ENCODE results near the gene SUN1. TPM values are rescaled to one million over a fixed set of nuclear protein-coding genes. Genes with fewer than 3 reads are reported as not detected.

Gene SUN1
- total and polyA plus RNA-seq, 9 of the 15 experiments (the other 6 are each of a cell fraction or from before 2014, with no cell fraction given) = 36.8 to 132 (median 62.3) TPM

GRCh38 chr7:879093-879492, 46.8 kb downstream of the SUN1 start:
- TF ChIP-seq ELK3 (CRISPR knock-in tag; IDR thresholded peaks at IDR 0.05) = no peak
- peak; percentile 71 for TF ChIP-seq RBFOX2 (IDR thresholded peaks at IDR 0.05; ENCODE audit: low read depth, low read length)
- TF ChIP-seq POLR2G (IDR thresholded peaks at IDR 0.05; ENCODE audit: low read depth, low read length) = peak; percentile 43; the same call in 1 of the 2 replicates
- Histone ChIP-seq H3K4me1 (replicated peaks in 1 of 2; ENCODE audit: control insufficient read depth in 2 of 2, insufficient read depth in 2 of 2, low read length in 2 of 2) (peaks cover 25 to 51% of the 10 kb centered on the region in 2 experiments), H3K36me3 (ENCODE audit: control insufficient read depth, insufficient read depth, low read length) (peaks cover 53% of the 10 kb centered on the region; the same call in 2 of the 3 replicates), H3K9me3 (replicated peaks; ENCODE audit: control insufficient read depth, insufficient read depth, low read depth, low read length) (no peaks in the 10 kb centered on the region; the same call in 1 of the 2 replicates), H4K20me1 (replicated peaks; ENCODE audit: control insufficient read depth, insufficient read depth, low read length) (peaks cover 40% of the 10 kb centered on the region), H3K27me3 (ENCODE audit: control insufficient read depth in 2 of 2, insufficient read depth in 2 of 2, low read length in 2 of 2) (no peaks in the 10 kb centered on the region; a peak in 1 of 5 replicates), H3K79me2 (ENCODE audit: control insufficient read depth, insufficient read depth, low read length) (peaks cover 81% of the 10 kb centered on the region), H3K9ac (ENCODE audit: insufficient read depth in 1 of 2, low read depth in 2 of 2, low read length in 2 of 2) (peak overlapping the region in 1 of 2 experiments; percentile 77; a peak in 2 of 4 replicates), H3K4me3 (no peak overlapping the region), H3K9me1 (ENCODE audit: control insufficient read depth, insufficient read depth, low read length) (no peaks in the 10 kb centered on the region), H2AFZ (ENCODE audit: low read depth, low read length) (no peak overlapping the region), H3K27ac (ENCODE audit: extremely low read depth, low read depth, low read length) (no peak overlapping the region; the same call in 2 of the 3 replicates), H3K4me2 (ENCODE audit: insufficient read depth, low read length) (no peak overlapping the region)
- POLR2A ChIA-PET = interaction anchor here (1.0 kb wide), 1 partner anchor 62 kb away, joined by 3 read pairs; no protein-coding TSS in a partner anchor
- in situ Hi-C loops (cut with MboI) = no loop called here
- WGBS (ENCODE audit: insufficient coverage, low coverage, missing lambda C conversion rate) = 95% methylated on average over 15 of the region's 15 CpGs
- intact Hi-C loops (cut with micrococcal nuclease) = no loop called here
- FAIRE-seq = no peak
- BruUV-seq (replicated peaks) = no TSS peak
- no peak for ATAC-seq
- CTCF ChIA-PET (ENCODE audit: low intra/inter-chr PET ratio) = no interaction called here
- DNase-seq (ENCODE audit: extremely low read depth in 1 of 4, low spot score in 3 of 4) = no peak

GRCh38 chr7:879706-880105, 47.4 kb downstream of the SUN1 start:
- BruUV-seq (replicated peaks) = TSS peak; percentile 35
- DNase-seq (ENCODE audit: extremely low read depth in 1 of 4, low spot score in 3 of 4) (no peak), ATAC-seq (no peak), FAIRE-seq (no peak)
- Histone ChIP-seq H3K9me3 (replicated peaks; ENCODE audit: control insufficient read depth, insufficient read depth, low read depth, low read length) (no peaks in the 10 kb centered on the region; the same call in 1 of the 2 replicates), H3K9ac (ENCODE audit: insufficient read depth in 1 of 2, low read depth in 2 of 2, low read length in 2 of 2) (no peak overlapping the region), H3K27me3 (ENCODE audit: control insufficient read depth in 2 of 2, insufficient read depth in 2 of 2, low read length in 2 of 2) (no peaks in the 10 kb centered on the region; a peak in 1 of 5 replicates), H3K9me1 (ENCODE audit: control insufficient read depth, insufficient read depth, low read length) (no peaks in the 10 kb centered on the region), H3K4me3 (no peak overlapping the region), H2AFZ (ENCODE audit: low read depth, low read length) (no peak overlapping the region), H3K4me2 (ENCODE audit: insufficient read depth, low read length) (no peak overlapping the region), H3K4me1 (replicated peaks in 1 of 2; ENCODE audit: control insufficient read depth in 2 of 2, insufficient read depth in 2 of 2, low read length in 2 of 2) (peaks cover 18 to 56% of the 10 kb centered on the region in 2 experiments), H3K27ac (ENCODE audit: extremely low read depth, low read depth, low read length) (no peak overlapping the region), H3K36me3 (ENCODE audit: control insufficient read depth, insufficient read depth, low read length) (peaks cover 56% of the 10 kb centered on the region; the same call in 2 of the 3 replicates), H4K20me1 (replicated peaks; ENCODE audit: control insufficient read depth, insufficient read depth, low read length) (peaks cover 46% of the 10 kb centered on the region), H3K79me2 (ENCODE audit: control insufficient read depth, insufficient read depth, low read length) (peaks cover 87% of the 10 kb centered on the region)
- ChIA-PET CTCF (ENCODE audit: low intra/inter-chr PET ratio) (no interaction called here), POLR2A (no interaction called here)
- in situ Hi-C loops (cut with MboI) (no loop called here), intact Hi-C loops (cut with micrococcal nuclease) (no loop called here)
- TF ChIP-seq POLR2B (IDR thresholded peaks at IDR 0.05; ENCODE audit: low read depth, partially characterized antibody) (no peak), EP400 (IDR thresholded peaks at IDR 0.05) (no peak), HNRNPK (IDR thresholded peaks at IDR 0.05; ENCODE audit: low read depth, low read length, poor library complexity, severe bottlenecking) (no peak), MECOM (CRISPR knock-in tag; IDR thresholded peaks at IDR 0.05) (no peak)
- WGBS (ENCODE audit: insufficient coverage, low coverage, missing lambda C conversion rate) = 91% methylated on average over 14 of the region's 14 CpGs
